ENCODE data around the gene SMC5.

DNA sequence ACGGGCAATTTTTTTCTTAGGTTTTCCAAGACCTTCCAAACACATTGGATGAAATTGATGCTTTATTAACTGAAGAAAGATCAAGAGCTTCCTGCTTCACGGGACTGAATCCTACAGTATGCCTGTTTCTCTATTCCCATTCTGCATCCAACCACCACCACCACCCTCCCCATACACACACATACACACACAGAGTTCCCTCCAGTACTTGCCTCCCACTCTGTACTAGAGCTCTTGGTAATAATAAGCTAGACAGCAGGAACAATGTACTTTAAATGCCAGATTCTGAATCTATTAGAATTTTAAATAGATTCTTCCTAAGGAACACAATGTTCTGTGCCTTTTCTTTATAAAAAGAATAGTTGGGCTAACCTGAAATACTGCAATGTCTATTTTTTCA lies 88.3 kb downstream of the SMC5 start:
- TF ChIP-seq, protein P1, sequence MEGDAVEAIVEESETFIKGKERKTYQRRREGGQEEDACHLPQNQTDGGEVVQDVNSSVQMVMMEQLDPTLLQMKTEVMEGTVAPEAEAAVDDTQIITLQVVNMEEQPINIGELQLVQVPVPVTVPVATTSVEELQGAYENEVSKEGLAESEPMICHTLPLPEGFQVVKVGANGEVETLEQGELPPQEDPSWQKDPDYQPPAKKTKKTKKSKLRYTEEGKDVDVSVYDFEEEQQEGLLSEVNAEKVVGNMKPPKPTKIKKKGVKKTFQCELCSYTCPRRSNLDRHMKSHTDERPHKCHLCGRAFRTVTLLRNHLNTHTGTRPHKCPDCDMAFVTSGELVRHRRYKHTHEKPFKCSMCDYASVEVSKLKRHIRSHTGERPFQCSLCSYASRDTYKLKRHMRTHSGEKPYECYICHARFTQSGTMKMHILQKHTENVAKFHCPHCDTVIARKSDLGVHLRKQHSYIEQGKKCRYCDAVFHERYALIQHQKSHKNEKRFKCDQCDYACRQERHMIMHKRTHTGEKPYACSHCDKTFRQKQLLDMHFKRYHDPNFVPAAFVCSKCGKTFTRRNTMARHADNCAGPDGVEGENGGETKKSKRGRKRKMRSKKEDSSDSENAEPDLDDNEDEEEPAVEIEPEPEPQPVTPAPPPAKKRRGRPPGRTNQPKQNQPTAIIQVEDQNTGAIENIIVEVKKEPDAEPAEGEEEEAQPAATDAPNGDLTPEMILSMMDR (IDR thresholded peaks at IDR 0.05), result no peak
- no peak for TF ChIP-seq ZFX (IDR thresholded peaks at IDR 0.05; ENCODE audit: borderline replicate concordance)

Measured in 22Rv1 (cell line).